Trophoblast cell (in vitro differentiated cells and primary cell): ENCODE data around the gene SMARCD3.

Experiments used
- DNase-seq, 2 donors: peaks; one replicate each; pipeline ENCODE4 v3.0.0-alpha.2; 2016
- H2AFZ ChIP-seq: 2 replicates; pipeline ENCODE4 v1.6.1; 2013; ENCODE audit warnings: low read length, moderate library complexity, mild to moderate bottlenecking; ENCODE audit not compliant: insufficient read depth, poor library complexity
- H2AK5ac ChIP-seq: 2 replicates; pipeline ENCODE4 v1.6.1; 2013; ENCODE audit warnings: mild to moderate bottlenecking, low read length
- H2BK120ac ChIP-seq: 2 replicates; pipeline ENCODE4 v1.6.1; 2013; ENCODE audit warnings: low read length, mild to moderate bottlenecking, moderate library complexity; ENCODE audit not compliant: insufficient read depth, poor library complexity
- H2BK12ac ChIP-seq: 2 replicates; pipeline ENCODE4 v1.6.1; 2013; ENCODE audit warnings: mild to moderate bottlenecking, low read length, moderate library complexity
- H2BK5ac ChIP-seq: 2 replicates; pipeline ENCODE4 v1.6.1; 2013; ENCODE audit warnings: low read length, low read depth, moderate library complexity, mild to moderate bottlenecking; ENCODE audit not compliant: poor library complexity
- H3K14ac ChIP-seq: 2 replicates; pipeline ENCODE4 v1.6.1; 2013; ENCODE audit warnings: mild to moderate bottlenecking, low read length
- H3K18ac ChIP-seq: 2 replicates; pipeline ENCODE4 v1.6.1; 2013; ENCODE audit warnings: mild to moderate bottlenecking, low read length
- H3K23ac ChIP-seq: 2 replicates; pipeline ENCODE4 v1.6.1; 2013; ENCODE audit warnings: low read length
- H3K27ac ChIP-seq: 2 replicates; pipeline ENCODE4 v1.5.1; 2013; ENCODE audit warnings: low read depth, mild to moderate bottlenecking, inconsistent platforms, low read length, moderate library complexity
- H3K27me3 ChIP-seq: 2 replicates; pipeline ENCODE4 v1.6.1; 2013; ENCODE audit warnings: inconsistent platforms, mild to moderate bottlenecking, low read length, moderate library complexity; ENCODE audit not compliant: insufficient read depth
- H3K36me3 ChIP-seq, 2 experiments: 1 replicate in 1 of 2; 2 replicates in 1 of 2; pipeline ENCODE4 v1.6.1; 2013; ENCODE audit warnings: low read length in 2 of 2, mild to moderate bottlenecking in 2 of 2, moderate library complexity in 1 of 2; ENCODE audit not compliant: insufficient read depth in 2 of 2, control insufficient read depth in 1 of 2
- H3K4ac ChIP-seq: 2 replicates; pipeline ENCODE4 v1.6.1; 2013; ENCODE audit warnings: low read depth, mild to moderate bottlenecking, low read length, moderate library complexity
- H3K4me1 ChIP-seq, 2 experiments: 1 replicate in 1 of 2; 2 replicates in 1 of 2; pipeline ENCODE4 v1.6.1; 2013; ENCODE audit warnings: low read length in 2 of 2, mild to moderate bottlenecking in 2 of 2, moderate library complexity in 1 of 2; ENCODE audit not compliant: insufficient read depth in 2 of 2, control insufficient read depth in 1 of 2
- H3K4me2 ChIP-seq: 2 replicates; pipeline ENCODE4 v1.6.1; 2013; ENCODE audit warnings: inconsistent platforms, mild to moderate bottlenecking, low read length, moderate library complexity
- H3K4me3 ChIP-seq: 2 replicates; pipeline ENCODE4 v1.5.1; 2013; ENCODE audit warnings: mild to moderate bottlenecking, low read depth, low read length, inconsistent platforms
- H3K79me1 ChIP-seq: one replicate; pipeline ENCODE4 v1.6.1; 2013; ENCODE audit warnings: low read length
- H3K79me2 ChIP-seq: 2 replicates; pipeline ENCODE4 v1.6.1; 2013; ENCODE audit warnings: low read length, mild to moderate bottlenecking; ENCODE audit not compliant: control insufficient read depth, insufficient read depth, poor library complexity
- H3K9ac ChIP-seq: 2 replicates; pipeline ENCODE4 v1.6.1; 2013; ENCODE audit warnings: mild to moderate bottlenecking, low read length
- H3K9me3 ChIP-seq: 2 replicates; pipeline ENCODE4 v1.6.1; 2013; ENCODE audit warnings: low read depth, mild to moderate bottlenecking, control low read depth, inconsistent platforms, low read length; ENCODE audit not compliant: insufficient read depth
- H4K12ac ChIP-seq: 2 replicates; pipeline ENCODE4 v1.6.1; 2013; ENCODE audit warnings: low read depth, mild to moderate bottlenecking, low read length, moderate library complexity
- H4K8ac ChIP-seq: 2 replicates; pipeline ENCODE4 v1.6.1; 2013; ENCODE audit warnings: low read depth, mild to moderate bottlenecking, low read length, moderate library complexity
- H4K91ac ChIP-seq: one replicate; pipeline ENCODE4 v1.6.1; 2013; ENCODE audit warnings: low read depth, mild to moderate bottlenecking, low read length, moderate library complexity
- WGBS: extraction: QIAGEN DNeasy Blood & Tissue Kit; methylation state at CpG from one replicate; pipeline ENCODE4 v1.1.7; 2013; ENCODE audit warnings: missing lambda C conversion rate; ENCODE audit not compliant: insufficient read length, insufficient coverage; ENCODE audit errors: extremely low coverage; 5-methylcytosine and 5-hydroxymethylcytosine counted together

Gene SMARCD3

GRCh38 chr7:151251328-151251688 lies 2.8 kb upstream of the SMARCD3 start:
- H2BK120ac ChIP-seq: peak overlapping the region; percentile 82
- no peak overlapping the region for H3K27ac ChIP-seq
- H4K91ac ChIP-seq: peak overlapping the region; percentile 88
- H3K18ac ChIP-seq: peak overlapping the region; percentile 24
- peaks cover 9% of the 10 kb centered on the region for H3K79me2 ChIP-seq
- H2AFZ ChIP-seq: peak overlapping the region; percentile 74
- peak overlapping the region; percentile 73 for H3K4me3 ChIP-seq
- H3K36me3 ChIP-seq: no peaks in the 10 kb centered on the region
- peak overlapping the region; percentile 41 for H3K4ac ChIP-seq
- no peak overlapping the region for H3K9ac ChIP-seq
- no CpG with 5 or more reads among the region's 19 CpGs for WGBS
- peak overlapping the region; percentile 91 for H4K8ac ChIP-seq
- peak overlapping the region; percentile 79 for H3K4me2 ChIP-seq
- no peaks in the 10 kb centered on the region for H3K27me3 ChIP-seq
- peak overlapping the region; percentile 45 for H3K14ac ChIP-seq
- no peak for DNase-seq
- no peaks in the 10 kb centered on the region for H3K9me3 ChIP-seq
- peak overlapping the region; percentile 52 for H2BK5ac ChIP-seq
- H3K4me1 ChIP-seq: peaks cover 20 to 53% of the 10 kb centered on the region in 2 experiments
- H3K79me1 ChIP-seq: peaks cover 30% of the 10 kb centered on the region
- peak overlapping the region; percentile 43 for H2AK5ac ChIP-seq
- H4K12ac ChIP-seq: peak overlapping the region; percentile 68
- H3K23ac ChIP-seq: no peak overlapping the region
- H2BK12ac ChIP-seq: peak overlapping the region; percentile 65

DNA sequence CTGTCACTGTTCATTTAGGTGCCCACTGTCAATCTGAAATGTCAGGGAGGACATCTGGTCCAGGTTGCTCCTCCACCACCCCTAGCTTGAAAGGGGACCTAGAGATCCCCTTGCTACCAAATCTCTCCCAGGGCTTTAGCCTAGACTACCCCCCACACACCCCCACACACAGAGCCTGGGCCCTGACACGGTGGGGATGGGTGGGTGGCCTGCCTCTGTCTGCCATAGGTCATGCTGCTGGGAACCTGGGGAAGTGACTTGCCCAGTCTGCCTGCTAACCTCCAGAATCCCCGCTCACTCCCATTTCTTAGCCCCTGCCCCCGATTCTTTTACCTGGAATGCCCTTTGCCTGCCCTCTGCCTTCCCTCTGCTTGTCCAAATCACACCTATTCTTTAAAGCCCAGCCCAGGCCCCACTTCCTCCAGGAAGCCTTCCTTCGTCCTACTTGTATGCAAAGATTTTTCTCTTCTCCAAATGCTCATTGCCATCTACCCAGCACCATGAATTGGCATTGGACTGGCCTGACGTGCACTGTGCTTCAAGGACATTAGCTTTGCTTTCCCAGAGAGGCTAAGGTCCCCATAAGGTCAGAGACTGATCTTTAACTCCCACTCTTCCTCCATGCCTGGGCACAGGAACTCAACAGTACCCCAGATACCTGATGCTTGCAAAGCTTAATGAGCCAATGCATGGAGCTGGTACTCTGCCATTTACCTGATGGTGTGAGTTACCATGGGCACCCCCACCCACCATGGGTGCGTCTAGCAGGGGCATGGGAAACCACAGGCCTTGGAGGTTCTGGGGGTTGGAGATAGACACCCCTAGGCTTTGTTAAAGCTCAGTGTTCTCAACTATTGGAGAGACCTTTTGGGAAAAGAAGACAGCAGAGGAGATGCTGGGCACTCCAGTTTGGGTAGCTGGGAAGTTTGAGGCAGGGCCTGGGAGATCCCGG lies 2.0 kb upstream of the SMARCD3 start:
- Histone ChIP-seq H3K4me1 (peaks cover 20 to 56% of the 10 kb centered on the region in 2 experiments), H3K9ac (no peak overlapping the region), H3K36me3 (no peaks in the 10 kb centered on the region), H3K9me3 (no peaks in the 10 kb centered on the region), H2BK120ac (peak overlapping the region; percentile 12), H4K12ac (no peak overlapping the region), H3K23ac (no peak overlapping the region), H3K4me3 (no peak overlapping the region), H3K79me2 (peaks cover 9% of the 10 kb centered on the region), H2AK5ac (peak overlapping the region; percentile 3), H3K4me2 (no peak overlapping the region), H3K18ac (no peak overlapping the region), H2AFZ (no peak overlapping the region), H3K79me1 (peaks cover 30% of the 10 kb centered on the region), H4K91ac (peak overlapping the region; percentile 88), H4K8ac (peak overlapping the region; percentile 91), H3K27me3 (no peaks in the 10 kb centered on the region), H3K14ac (peak overlapping the region; percentile 45), H2BK5ac (no peak overlapping the region), H3K4ac (no peak overlapping the region), H3K27ac (no peak overlapping the region), H2BK12ac (peak overlapping the region; percentile 65)
- DNase-seq: no peak
- no CpG with 5 or more reads among the region's 7 CpGs for WGBS

- H2AFZ ChIP-seq: peak overlapping the region; percentile 76
- no peak overlapping the region for H4K91ac ChIP-seq
- no peaks in the 10 kb centered on the region for H3K9me3 ChIP-seq
- peaks cover 4% of the 10 kb centered on the region for H3K27me3 ChIP-seq
- H2BK120ac ChIP-seq: peak overlapping the region; percentile 12
- WGBS: no CpG with 5 or more reads among the region's 5 CpGs
- no peaks in the 10 kb centered on the region for H3K36me3 ChIP-seq
- H3K18ac ChIP-seq: no peak overlapping the region
- no peak overlapping the region for H2BK12ac ChIP-seq
- H3K9ac ChIP-seq: no peak overlapping the region
- H3K23ac ChIP-seq: no peak overlapping the region
- no peak overlapping the region for H4K12ac ChIP-seq
- H3K14ac ChIP-seq: no peak overlapping the region
- H3K27ac ChIP-seq: no peak overlapping the region
- no peak overlapping the region for H3K4me3 ChIP-seq
- DNase-seq: peak in 1 of 2 donors; percentile 38
- H3K4me2 ChIP-seq: peak overlapping the region; percentile 91
- H2AK5ac ChIP-seq: no peak overlapping the region
- H3K4me1 ChIP-seq: peaks cover 23 to 61% of the 10 kb centered on the region in 2 experiments
- no peak overlapping the region for H3K4ac ChIP-seq
- peaks cover 30% of the 10 kb centered on the region for H3K79me1 ChIP-seq
- no peak overlapping the region for H2BK5ac ChIP-seq
- no peak overlapping the region for H4K8ac ChIP-seq
- H3K79me2 ChIP-seq: peaks cover 9% of the 10 kb centered on the region
Measured at GRCh38 chr7:151249732-151250072, 1.2 kb upstream of the SMARCD3 start.

DNA sequence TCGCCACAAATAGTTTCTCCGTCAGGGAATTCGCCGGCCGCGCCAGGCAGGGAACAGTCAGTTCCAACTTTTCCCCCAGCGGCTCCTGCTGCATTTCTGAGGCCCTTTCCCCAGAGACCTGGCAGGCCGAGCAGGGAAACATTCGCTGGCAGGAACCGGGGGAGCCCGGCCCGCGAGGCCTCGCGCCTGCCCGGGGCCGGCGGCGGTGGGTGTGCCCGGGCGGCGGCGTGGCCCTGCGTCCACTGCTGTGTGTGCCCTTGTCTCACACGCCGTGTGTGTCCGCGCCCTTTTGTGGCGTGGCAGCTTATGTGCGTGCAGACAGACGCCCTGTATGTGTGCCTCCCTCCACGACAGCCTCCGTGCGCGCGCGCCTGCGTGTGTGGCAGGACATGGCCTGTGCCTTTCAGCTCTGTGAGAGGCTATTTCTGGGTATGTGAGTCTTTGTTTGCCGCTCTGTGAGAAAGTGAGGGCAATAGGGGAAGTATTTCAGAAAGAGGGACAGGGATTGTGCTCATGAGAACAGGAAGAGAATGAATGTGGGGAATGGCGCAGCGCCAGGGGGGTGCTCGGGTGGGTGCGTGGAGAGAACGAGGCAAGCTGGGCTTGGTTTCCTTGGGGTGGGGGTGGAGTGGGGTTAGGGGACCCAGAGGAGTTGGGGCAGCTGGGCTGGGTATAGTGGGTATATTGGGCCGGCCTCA lies 689 bp upstream of the SMARCD3 start:
- Histone ChIP-seq H3K4me1 (peaks cover 23 to 61% of the 10 kb centered on the region in 2 experiments), H3K27ac (peak overlapping the region; percentile 90), H3K79me1 (peaks cover 30% of the 10 kb centered on the region), H3K4ac (peak overlapping the region; percentile 5), H3K4me2 (peak overlapping the region; percentile 91), H4K91ac (peak overlapping the region; percentile 38), H3K18ac (peak overlapping the region; percentile 39), H4K12ac (peak overlapping the region; percentile 10), H3K9me3 (no peaks in the 10 kb centered on the region), H2BK12ac (peak overlapping the region; percentile 13), H2AFZ (peak overlapping the region; percentile 76), H2BK5ac (peak overlapping the region; percentile 65), H3K79me2 (peaks cover 9% of the 10 kb centered on the region), H3K27me3 (peaks cover 6% of the 10 kb centered on the region), H3K36me3 (no peaks in the 10 kb centered on the region), H3K14ac (peak overlapping the region; percentile 61), H2BK120ac (peak overlapping the region; percentile 24), H2AK5ac (peak overlapping the region; percentile 19), H3K23ac (no peak overlapping the region), H4K8ac (peak overlapping the region; percentile 58), H3K4me3 (peak overlapping the region; percentile 54), H3K9ac (peak overlapping the region; percentile 6)
- DNase-seq: peak; percentile 27 to 70
- no CpG with 5 or more reads among the region's 45 CpGs for WGBS
